HG03060 (cell line): ENCODE measurements around the gene CABP2.
A peak's percentile ranks its signal among the peaks of the same experiment; 100 is the strongest.
"Not testable (repeated sequence)": the region's sequence is repeated elsewhere in the genome, so short reads cannot be mapped to it uniquely, and the experiment has no call there.

Experiments used
- ATAC-seq: cut with Tn5 transposase; IDR thresholded peaks from one replicate; pipeline ENCODE4 v1.9.1; 2021; ENCODE audit warnings: low read depth, moderate number of reproducible peaks; ENCODE audit not compliant: unreplicated experiment

Gene CABP2

GRCh38 chr11:67522844-67523555, at the start of gene CABP2:
Gene CABP2 (minus strand): TSS chr11:67523446. CDS start chr11:67523326, 120 bp downstream.
- ATAC-seq: no peak

GRCh38 chr11:67572747-67573419, 49.6 kb upstream of the CABP2 start:
- no peak for ATAC-seq

GRCh38 chr11:67572305-67572704, 49.1 kb upstream of the CABP2 start:
- ATAC-seq: no peak

- no peak for ATAC-seq
Observed at GRCh38 chr11:67571443-67571842, 48.2 kb upstream of the CABP2 start.

- ATAC-seq: no peak
Observed at GRCh38 chr11:67564230-67564629, 41.0 kb upstream of the CABP2 start.

- not testable (repeated sequence) for ATAC-seq
Observed at GRCh38 chr11:67563705-67564114, 40.5 kb upstream of the CABP2 start.

- ATAC-seq: no peak
Observed at GRCh38 chr11:67562963-67563704, 39.9 kb upstream of the CABP2 start.

- ATAC-seq: peak; percentile 63
Observed at GRCh38 chr11:67561971-67562619, 38.8 kb upstream of the CABP2 start.

GRCh38 chr11:67558084-67558772, 35.0 kb upstream of the CABP2 start:
- ATAC-seq: no peak

GRCh38 chr11:67556244-67556643, 33.0 kb upstream of the CABP2 start:
- no peak for ATAC-seq

- ATAC-seq: not testable (repeated sequence)
Observed at GRCh38 chr11:67551697-67552096, 28.5 kb upstream of the CABP2 start.

- no peak for ATAC-seq
Observed at GRCh38 chr11:67551127-67551526, 27.9 kb upstream of the CABP2 start.

GRCh38 chr11:67548555-67549110, 25.4 kb upstream of the CABP2 start:
- ATAC-seq: no peak

- ATAC-seq: not testable (repeated sequence)
Observed at GRCh38 chr11:67548112-67548511, 24.9 kb upstream of the CABP2 start.

- ATAC-seq: no peak
Observed at GRCh38 chr11:67545280-67545679, 22.0 kb upstream of the CABP2 start.

GRCh38 chr11:67544616-67545242, 21.5 kb upstream of the CABP2 start:
- ATAC-seq: no peak

- ATAC-seq: no peak
Observed at GRCh38 chr11:67543585-67543984, 20.3 kb upstream of the CABP2 start.

GRCh38 chr11:67542971-67543370, 19.7 kb upstream of the CABP2 start:
- no peak for ATAC-seq

- no peak for ATAC-seq
Observed at GRCh38 chr11:67542169-67542568, 18.9 kb upstream of the CABP2 start.

- ATAC-seq: no peak
Observed at GRCh38 chr11:67541198-67541597, 18.0 kb upstream of the CABP2 start.
